ENCODE results near the gene FBXO15.

FBXO15 gene

DNA sequence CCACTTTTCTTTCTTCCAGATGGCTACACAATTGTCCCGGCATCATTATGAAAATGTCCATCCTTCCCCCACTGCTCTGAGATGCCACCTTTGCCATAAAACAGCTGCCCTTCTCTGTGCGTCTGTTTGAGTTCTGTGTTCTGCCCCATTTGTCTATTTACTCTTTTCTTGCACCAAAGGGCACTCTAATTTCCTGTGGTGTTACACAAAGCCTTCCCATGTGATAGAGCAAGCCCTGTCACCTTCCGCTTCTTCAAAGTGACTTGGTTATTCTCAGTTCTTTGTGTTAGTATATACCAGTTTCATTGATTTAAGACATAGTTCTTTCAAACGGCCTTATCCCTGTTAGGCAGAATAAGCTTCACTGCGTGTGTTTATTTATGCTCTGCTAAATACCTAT, 84.1 kb downstream of the FBXO15 start:
- DNase-seq (ENCODE audit: low spot score) = no peak

GRCh38 chr18:74063023-74063422, 84.6 kb downstream of the FBXO15 start:
- DNase-seq (ENCODE audit: low spot score) = no peak

DNA sequence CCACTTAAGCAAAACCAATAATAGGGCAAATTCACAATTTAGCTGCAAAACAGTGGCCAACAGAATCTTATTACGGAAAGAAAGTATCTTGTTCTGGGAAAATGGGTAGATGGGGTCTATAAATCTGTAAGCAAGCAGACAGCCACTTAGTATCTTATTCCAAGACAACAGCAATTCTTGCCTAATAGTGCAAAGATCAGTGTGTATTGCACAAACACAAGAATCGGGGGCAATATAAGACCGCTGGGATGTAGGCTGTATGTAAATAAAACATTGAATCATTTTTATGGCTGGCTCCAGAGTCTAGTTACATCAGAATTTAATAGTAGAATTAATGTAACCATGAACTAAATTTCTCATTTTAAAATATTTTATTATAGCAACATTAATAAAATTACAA, 85.6 kb downstream of the FBXO15 start:
- no peak for DNase-seq (ENCODE audit: low spot score)

DNA sequence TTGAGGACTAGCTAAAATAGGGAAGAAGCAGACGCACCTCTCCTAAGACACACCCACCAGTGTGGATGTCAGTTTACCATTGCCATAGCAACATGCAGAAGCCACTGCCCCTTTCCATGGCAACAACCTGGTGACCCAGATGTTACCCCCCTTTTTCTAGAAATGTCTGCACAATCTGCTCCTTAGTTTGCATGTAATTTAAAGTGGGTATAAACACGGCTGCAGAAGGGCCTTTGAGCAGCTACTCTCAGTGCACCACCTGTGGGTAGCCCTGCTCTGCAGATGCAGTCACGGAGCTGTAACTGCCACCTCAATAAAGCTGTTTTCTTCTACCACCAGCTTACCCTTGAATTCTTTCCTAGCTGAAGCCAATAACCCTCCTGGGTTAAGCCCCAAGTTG, 87.1 kb downstream of the FBXO15 start:
- no peak for DNase-seq (ENCODE audit: low spot score)

DNA sequence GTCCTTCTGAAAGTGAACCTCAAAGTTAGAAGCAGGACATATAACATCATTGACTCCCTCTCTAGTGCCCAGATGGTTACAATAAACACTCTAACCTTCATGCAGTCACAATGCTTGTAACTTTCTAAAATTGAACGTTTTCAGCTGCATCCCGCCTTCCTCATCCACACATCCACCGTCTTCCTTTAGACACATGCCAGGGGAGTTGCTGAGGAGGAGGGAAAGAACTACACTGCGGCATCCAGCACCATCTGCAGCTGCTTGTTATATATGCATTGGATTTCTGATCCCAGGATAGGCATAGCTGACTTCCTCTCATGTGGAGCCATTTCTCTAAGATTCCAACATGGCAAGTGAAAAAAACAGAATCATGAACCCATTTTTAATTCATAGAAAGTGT, 96.8 kb downstream of the FBXO15 start:
- no peak for DNase-seq (ENCODE audit: low spot score)

GRCh38 chr18:74040459-74041332, 106.9 kb downstream of the FBXO15 start:
- peak; percentile 39 for DNase-seq (ENCODE audit: low spot score)

- DNase-seq (ENCODE audit: low spot score) = no peak
These were observed 107.6 kb downstream of the FBXO15 start for GRCh38 chr18:74040008-74040407.

DNA sequence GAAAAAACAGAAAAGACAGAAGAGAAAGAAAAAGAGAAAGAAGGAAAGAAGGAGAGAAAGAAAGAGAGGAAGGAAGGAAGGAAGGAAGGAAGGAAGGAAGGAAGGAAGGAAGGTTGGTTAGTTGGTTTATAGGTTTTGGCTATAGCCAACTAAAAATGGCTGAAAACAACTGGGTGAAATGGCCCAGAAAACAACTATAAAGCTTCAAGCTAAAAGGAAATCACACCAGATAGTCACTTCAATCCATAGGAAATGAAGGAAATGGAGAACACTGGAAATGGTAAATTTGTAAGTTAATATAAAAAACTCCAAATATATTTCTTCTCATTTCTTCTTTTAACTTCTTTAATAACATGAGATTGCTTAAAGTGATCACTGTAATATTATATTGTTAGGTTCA, 118.5 kb downstream of the FBXO15 start:
- no peak for DNase-seq (ENCODE audit: low spot score)

Measured in SK-N-DZ (cell line).